Activated CD8-positive, alpha-beta T cell treated with anti-CD3 and anti-CD28 coated beads for 36 hours (primary cell): ENCODE results near the gene EIF1AD. TPM values are rescaled to one million over a fixed set of nuclear protein-coding genes. Genes with fewer than 3 reads are reported as not detected.

Source experiments
- ATAC-seq: fragments of 200-7000 bp; cut with Tn5 transposase; one replicate; pipeline ENCODE4 v1.10.0; 2021; ENCODE audit warnings: mild to moderate bottlenecking, moderate library complexity
- CTCF ChIA-PET: fragments of 350-600 bp; sonication (Branson Sonifier 250); formaldehyde crosslinking; loops from one replicate; lab custom pipeline; 2021; ENCODE audit warnings: antibody characterized with exemption; lab: Charles Lee
- POLR2A ChIA-PET: fragments of 350-600 bp; sonication (Branson Sonifier 250); formaldehyde crosslinking; loops from one replicate; lab custom pipeline; 2021; ENCODE audit warnings: antibody characterized with exemption; lab: Charles Lee
- DNase-seq: peaks from one replicate; pipeline ENCODE4 v3.0.0-alpha.2; 2020
- H3K27ac Mint-ChIP-seq: one replicate; pipeline ENCODE4 v1.8.0; 2021; ENCODE audit warnings: mild to moderate bottlenecking, mixed read lengths
- H3K27me3 Mint-ChIP-seq: one replicate; pipeline ENCODE4 v1.8.0; 2021; ENCODE audit warnings: mixed read lengths
- H3K36me3 Mint-ChIP-seq: one replicate; pipeline ENCODE4 v1.8.0; 2021; ENCODE audit warnings: low read depth, mixed read lengths
- H3K4me1 Mint-ChIP-seq: one replicate; pipeline ENCODE4 v1.8.0; 2021; ENCODE audit warnings: low read depth, mixed read lengths
- H3K4me3 Mint-ChIP-seq: one replicate; pipeline ENCODE4 v1.8.0; 2021; ENCODE audit warnings: mild to moderate bottlenecking, moderate library complexity, mixed read lengths
- H3K9me3 Mint-ChIP-seq: one replicate; pipeline ENCODE4 v1.8.0; 2021; ENCODE audit warnings: mixed read lengths
- intact Hi-C: fragments of 100-400 bp; cut with micrococcal nuclease; formaldehyde crosslinking; loops from one replicate; pipeline ENCODE4 v1.10.0; 2022
- total RNA-seq, 2 experiments: library from RNA; stranded (reverse); gene quantifications; one replicate each; pipeline ENCODE4 v1.2.3, GENCODE V29; 2021
- TF ChIP-seq, protein P1 (sequence below): fragments of 200-600 bp; IDR thresholded peaks from one replicate; pipeline ENCODE4 v1.8.0; 2022; ENCODE audit warnings: antibody characterized with exemption, mild to moderate bottlenecking

The EIF1AD gene
- total RNA-seq, 2 experiments from 2014 or later: 44.4 to 45.6 TPM

DNA sequence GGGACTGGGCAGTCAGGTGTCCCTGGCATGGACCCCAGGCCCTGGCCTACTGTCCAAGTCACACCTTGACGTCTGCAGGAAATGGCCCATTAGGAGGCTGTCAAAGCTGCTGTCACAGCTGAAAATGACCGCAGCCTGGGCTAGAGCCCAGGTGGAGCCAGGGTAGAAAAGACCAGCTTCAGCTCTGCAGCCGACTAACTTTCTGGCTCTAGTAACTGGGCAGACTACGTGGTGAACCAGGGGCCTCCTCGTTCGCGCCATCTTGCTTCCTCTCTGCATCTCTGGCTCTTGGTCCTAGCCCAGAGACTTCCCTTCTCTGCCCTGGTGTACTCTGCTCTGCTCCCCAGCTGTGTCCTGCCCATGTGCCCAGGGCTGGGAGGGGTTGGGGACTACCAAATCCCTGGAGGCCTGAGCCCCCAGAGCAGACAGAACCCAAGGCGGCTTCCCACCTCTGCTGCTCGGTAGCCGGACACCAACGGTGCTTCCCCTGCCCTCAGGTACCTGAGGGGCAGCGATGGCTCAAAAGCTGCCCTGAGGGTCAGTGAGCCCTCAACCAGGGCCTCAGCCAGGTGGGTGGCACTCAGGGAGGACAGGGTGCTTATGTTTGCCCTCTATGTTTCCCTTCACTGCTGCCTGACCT is 20.7 kb downstream of the EIF1AD start:
- POLR2A ChIA-PET: interaction anchor here (0.9 to 1.3 kb wide), 3 partner anchors 9 to 120 kb away, joined by 3 to 4 read pairs (median 3); partner anchors contain the start of genes BANF1 and EIF1AD
- intact Hi-C loops: no loop called here
- CTCF ChIA-PET: no interaction called here
- no peak overlapping the region for H3K4me3 Mint-ChIP-seq
- peaks cover 14% of the 10 kb centered on the region for H3K36me3 Mint-ChIP-seq
- TF ChIP-seq, protein P1, sequence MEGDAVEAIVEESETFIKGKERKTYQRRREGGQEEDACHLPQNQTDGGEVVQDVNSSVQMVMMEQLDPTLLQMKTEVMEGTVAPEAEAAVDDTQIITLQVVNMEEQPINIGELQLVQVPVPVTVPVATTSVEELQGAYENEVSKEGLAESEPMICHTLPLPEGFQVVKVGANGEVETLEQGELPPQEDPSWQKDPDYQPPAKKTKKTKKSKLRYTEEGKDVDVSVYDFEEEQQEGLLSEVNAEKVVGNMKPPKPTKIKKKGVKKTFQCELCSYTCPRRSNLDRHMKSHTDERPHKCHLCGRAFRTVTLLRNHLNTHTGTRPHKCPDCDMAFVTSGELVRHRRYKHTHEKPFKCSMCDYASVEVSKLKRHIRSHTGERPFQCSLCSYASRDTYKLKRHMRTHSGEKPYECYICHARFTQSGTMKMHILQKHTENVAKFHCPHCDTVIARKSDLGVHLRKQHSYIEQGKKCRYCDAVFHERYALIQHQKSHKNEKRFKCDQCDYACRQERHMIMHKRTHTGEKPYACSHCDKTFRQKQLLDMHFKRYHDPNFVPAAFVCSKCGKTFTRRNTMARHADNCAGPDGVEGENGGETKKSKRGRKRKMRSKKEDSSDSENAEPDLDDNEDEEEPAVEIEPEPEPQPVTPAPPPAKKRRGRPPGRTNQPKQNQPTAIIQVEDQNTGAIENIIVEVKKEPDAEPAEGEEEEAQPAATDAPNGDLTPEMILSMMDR: no peak
- no peak for DNase-seq
- H3K9me3 Mint-ChIP-seq: no peaks in the 10 kb centered on the region
- H3K27ac Mint-ChIP-seq: no peak overlapping the region
- ATAC-seq: no peak
- no peaks in the 10 kb centered on the region for H3K4me1 Mint-ChIP-seq
- no peaks in the 10 kb centered on the region for H3K27me3 Mint-ChIP-seq

DNA sequence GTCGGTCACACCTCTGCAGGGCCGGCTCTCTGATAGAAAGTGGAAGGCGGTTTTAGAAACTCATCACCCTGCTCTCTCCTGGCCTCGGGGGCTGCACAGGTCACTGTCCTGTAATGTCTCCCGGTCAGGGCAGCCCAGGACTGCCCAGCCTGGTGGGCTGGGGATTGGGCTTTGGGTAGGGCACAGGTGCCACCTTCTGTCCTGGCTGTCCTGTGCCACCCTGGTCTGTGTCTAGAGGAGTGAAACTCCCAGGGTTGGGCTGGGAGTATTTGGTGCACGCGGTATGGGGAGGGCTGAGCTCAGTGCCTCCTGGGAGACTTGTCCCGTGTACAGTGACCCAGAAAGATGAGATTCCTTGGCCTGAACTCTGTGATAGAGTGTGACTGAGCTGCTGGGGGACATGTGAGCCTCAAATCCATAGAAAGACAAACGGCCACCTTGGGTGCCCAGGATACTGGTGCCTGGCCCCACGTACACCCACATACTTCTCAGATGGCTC is 22.6 kb downstream of the EIF1AD start:
- Mint-ChIP-seq H3K27me3 (no peaks in the 10 kb centered on the region), H3K27ac (no peak overlapping the region), H3K9me3 (no peaks in the 10 kb centered on the region), H3K4me3 (no peak overlapping the region), H3K36me3 (peaks cover 20% of the 10 kb centered on the region), H3K4me1 (no peaks in the 10 kb centered on the region)
- DNase-seq: no peak
- ATAC-seq: no peak
- CTCF ChIA-PET: interaction anchor here (1.0 to 1.8 kb wide), 4 partner anchors 9 to 95 kb away, joined by 3 to 10 read pairs (median 4); partner anchors contain the start of gene FIBP
- POLR2A ChIA-PET: interaction anchor here (0.8 to 1.9 kb wide), 2 partner anchors 10 to 36 kb away, joined by 4 to 5 read pairs; no protein-coding TSS in a partner anchor
- TF ChIP-seq, protein P1: no peak
- intact Hi-C loops: no loop called here

DNA sequence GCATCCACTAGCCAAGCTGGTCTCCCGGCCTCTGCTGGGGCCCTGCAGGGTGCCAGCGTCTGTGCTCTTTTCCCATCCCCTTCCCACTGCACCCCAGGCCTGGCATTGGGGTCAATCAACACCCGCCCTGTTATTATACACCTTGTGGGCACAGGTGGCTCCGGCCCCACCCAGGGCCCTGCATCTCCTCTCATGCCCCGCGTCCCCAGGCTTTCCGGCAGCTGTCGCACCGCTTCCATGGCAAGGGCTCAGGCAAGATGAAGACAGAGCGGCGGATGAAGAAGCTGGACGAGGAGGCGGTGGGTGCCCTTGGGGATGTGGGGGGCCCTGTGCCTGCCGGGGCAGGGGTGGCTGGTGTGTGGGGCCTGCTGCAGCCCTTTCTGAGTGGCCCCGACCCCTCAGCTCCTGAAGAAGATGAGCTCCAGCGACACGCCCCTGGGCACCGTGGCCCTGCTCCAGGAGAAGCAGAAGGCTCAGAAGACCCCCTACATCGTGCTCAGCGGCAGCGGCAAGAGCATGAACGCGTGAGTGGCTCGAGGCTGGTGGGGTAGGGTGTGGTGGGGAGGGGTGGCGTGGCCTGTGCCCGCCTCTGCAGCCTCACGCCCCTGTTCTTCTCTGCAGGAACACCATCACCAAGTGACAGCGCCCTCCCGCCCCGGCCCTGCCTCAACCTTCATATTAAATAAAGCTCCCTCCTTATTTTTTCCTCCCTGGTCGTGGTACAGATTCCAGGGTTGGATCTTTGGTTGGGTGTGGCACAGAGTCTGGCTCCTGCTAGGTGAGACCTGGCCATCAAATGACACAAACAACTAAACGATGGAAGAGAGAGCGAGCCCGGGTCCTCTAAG is 23.3 kb downstream of the EIF1AD start:
- Mint-ChIP-seq H3K9me3 (no peaks in the 10 kb centered on the region), H3K27me3 (no peaks in the 10 kb centered on the region), H3K27ac (no peak overlapping the region), H3K36me3 (peaks cover 23% of the 10 kb centered on the region), H3K4me1 (no peaks in the 10 kb centered on the region), H3K4me3 (no peak overlapping the region)
- intact Hi-C loops: no loop called here
- no peak for DNase-seq
- TF ChIP-seq, protein P1: no peak
- ChIA-PET CTCF (interaction anchor here (1.1 to 1.8 kb wide), 3 partner anchors 10 to 94 kb away, joined by 3 to 10 read pairs (median 4); no protein-coding TSS in a partner anchor), POLR2A (interaction anchor here (1.9 kb wide), 1 partner anchor 9 kb away, joined by 5 read pairs; no protein-coding TSS in a partner anchor)
- no peak for ATAC-seq

- no peak for DNase-seq
- ChIA-PET POLR2A (interaction anchor here (0.6 to 1.9 kb wide), 3 partner anchors 8 to 118 kb away, joined by 3 to 5 read pairs (median 3); no protein-coding TSS in a partner anchor), CTCF (interaction anchor here (1.8 kb wide), 1 partner anchor 93 kb away, joined by 4 read pairs; no protein-coding TSS in a partner anchor)
- H3K4me3 Mint-ChIP-seq: no peak overlapping the region
- TF ChIP-seq, protein P1: no peak
- H3K36me3 Mint-ChIP-seq: peaks cover 29% of the 10 kb centered on the region
- no peaks in the 10 kb centered on the region for H3K4me1 Mint-ChIP-seq
- no peak overlapping the region for H3K27ac Mint-ChIP-seq
- no peaks in the 10 kb centered on the region for H3K27me3 Mint-ChIP-seq
- ATAC-seq: no peak
- intact Hi-C loops: no loop called here
- H3K9me3 Mint-ChIP-seq: no peaks in the 10 kb centered on the region
Observed at GRCh38 chr11:65977621-65978390, 24.2 kb downstream of the EIF1AD start.
